ENCODE measurements around the gene GARNL3.

GARNL3 gene

DNA sequence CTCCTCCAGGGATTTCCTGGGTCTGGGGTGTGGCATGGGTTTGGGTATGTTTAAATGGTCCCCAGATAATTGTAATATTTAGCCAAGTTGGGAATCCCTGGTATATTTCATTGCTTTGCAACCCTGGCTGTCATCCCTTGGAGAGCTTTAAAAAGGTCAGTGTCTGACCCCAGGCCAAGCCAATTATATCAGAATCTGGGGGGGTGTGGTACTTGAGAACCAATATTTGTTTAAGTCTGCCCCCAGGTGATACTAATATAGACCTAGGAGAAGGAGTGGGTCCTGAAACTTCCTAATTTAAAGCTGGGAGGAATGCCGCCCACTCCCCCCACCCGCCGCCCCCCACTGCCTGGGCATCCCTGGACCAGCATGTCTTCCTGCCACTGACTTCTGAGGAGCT is 94.2 kb downstream of the GARNL3 start:
- peaks cover 17% of the 10 kb centered on the region for H3K36me3 Mint-ChIP-seq
- no peak for ATAC-seq
- H3K9me3 Mint-ChIP-seq: no peaks in the 10 kb centered on the region
- no peaks in the 10 kb centered on the region for H3K27me3 Mint-ChIP-seq
- no peak overlapping the region for H3K27ac Mint-ChIP-seq
- H3K4me3 Mint-ChIP-seq: no peak overlapping the region
- H3K4me1 Mint-ChIP-seq: no peaks in the 10 kb centered on the region

DNA sequence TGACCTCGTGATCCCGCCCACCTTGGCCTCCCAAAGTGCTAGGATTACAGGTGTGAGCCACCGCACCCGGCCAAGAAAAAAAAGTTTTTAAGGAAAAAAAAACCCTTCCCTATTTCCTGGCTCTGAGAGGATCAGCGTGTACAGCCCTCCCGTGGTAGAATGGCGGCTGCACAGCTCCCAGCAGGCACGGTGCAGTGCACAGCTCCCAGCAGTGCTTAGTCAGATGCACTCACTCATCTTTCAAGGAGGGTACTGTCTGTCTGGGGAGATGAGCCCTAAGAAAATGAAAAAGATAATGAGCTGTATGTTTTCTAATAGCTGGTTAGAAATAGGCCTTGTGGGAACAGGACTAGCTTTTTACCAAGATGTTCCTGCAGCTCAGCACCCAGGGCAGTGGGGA is 95.7 kb downstream of the GARNL3 start:
- no peak overlapping the region for H3K4me3 Mint-ChIP-seq
- ATAC-seq: no peak
- no peaks in the 10 kb centered on the region for H3K4me1 Mint-ChIP-seq
- H3K27me3 Mint-ChIP-seq: no peaks in the 10 kb centered on the region
- H3K27ac Mint-ChIP-seq: no peak overlapping the region
- peaks cover 14% of the 10 kb centered on the region for H3K36me3 Mint-ChIP-seq
- no peaks in the 10 kb centered on the region for H3K9me3 Mint-ChIP-seq

DNA sequence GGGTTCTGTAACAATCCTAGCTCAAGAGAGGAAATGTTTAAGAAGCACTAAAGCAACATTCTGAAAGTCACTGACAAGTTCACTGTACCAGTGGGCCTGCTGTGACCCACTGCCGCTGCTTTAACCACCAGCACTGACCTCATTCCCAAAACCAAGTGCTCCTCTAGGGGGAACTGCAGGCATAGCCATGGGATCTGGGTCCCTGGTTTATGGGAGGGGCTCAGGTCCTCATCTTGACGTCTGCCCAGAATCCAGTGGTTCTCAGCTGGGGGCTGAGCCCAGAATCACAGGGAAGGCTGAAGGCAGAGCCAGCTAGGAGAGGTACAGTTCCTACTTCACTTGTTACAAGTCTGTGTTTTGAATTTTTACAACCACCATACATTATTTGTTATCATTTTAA is 96.3 kb downstream of the GARNL3 start:
- ATAC-seq: no peak
- no peaks in the 10 kb centered on the region for H3K27me3 Mint-ChIP-seq

DNA sequence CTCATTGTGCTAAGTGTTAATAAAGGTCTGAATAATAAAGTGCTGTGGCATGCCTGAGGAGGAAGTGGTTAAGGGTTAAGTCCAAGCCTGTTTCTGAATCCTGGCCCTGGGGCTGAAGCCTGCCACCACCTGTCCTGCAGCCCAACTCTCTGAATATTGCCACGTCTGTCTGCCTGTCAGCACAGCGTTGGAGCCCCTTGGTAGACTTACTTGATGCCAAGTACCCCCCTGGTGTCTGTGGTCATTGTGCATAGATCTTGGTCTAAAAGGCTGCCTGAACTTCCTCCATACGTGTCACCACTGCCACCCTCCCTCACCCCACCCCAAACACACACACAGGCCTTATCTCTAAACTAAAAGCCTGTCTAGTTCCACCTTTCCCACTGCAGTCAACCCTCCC is 97.0 kb downstream of the GARNL3 start:
- Mint-ChIP-seq H3K4me3 (no peak overlapping the region), H3K27me3 (no peaks in the 10 kb centered on the region), H3K27ac (no peak overlapping the region), H3K4me1 (no peaks in the 10 kb centered on the region), H3K9me3 (no peaks in the 10 kb centered on the region), H3K36me3 (peaks cover 10% of the 10 kb centered on the region)
- ATAC-seq: no peak

More for the DNA sequence above, 96.3 kb downstream of the GARNL3 start:
- H3K4me1 Mint-ChIP-seq: no peaks in the 10 kb centered on the region
- H3K4me3 Mint-ChIP-seq: no peak overlapping the region
- H3K27ac Mint-ChIP-seq: no peak overlapping the region
- H3K36me3 Mint-ChIP-seq: peaks cover 10% of the 10 kb centered on the region
- no peaks in the 10 kb centered on the region for H3K9me3 Mint-ChIP-seq

DNA sequence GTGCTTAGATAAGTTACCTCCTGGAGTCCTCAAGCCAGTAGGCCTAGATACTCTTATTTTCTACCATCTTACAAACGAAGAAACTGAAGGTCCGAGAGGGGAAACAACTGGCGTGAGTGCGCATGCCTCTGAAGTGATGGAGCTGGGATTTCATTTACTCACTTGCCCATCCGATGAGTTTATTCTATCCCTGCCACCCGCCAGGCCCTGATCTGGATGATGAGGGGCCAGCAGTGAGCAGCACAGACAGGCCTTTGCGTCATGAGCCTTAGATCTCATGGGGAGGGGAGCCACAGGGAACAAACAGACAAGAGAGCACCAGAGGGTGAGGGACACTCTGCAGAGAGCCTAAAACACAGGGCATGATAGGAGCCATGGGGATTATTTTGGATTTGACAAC is 98.3 kb downstream of the GARNL3 start:
- Mint-ChIP-seq H3K4me3 (no peak overlapping the region), H3K4me1 (no peaks in the 10 kb centered on the region), H3K36me3 (peaks cover 2% of the 10 kb centered on the region), H3K9me3 (no peaks in the 10 kb centered on the region), H3K27ac (no peak overlapping the region), H3K27me3 (no peaks in the 10 kb centered on the region)
- ATAC-seq: no peak

DNA sequence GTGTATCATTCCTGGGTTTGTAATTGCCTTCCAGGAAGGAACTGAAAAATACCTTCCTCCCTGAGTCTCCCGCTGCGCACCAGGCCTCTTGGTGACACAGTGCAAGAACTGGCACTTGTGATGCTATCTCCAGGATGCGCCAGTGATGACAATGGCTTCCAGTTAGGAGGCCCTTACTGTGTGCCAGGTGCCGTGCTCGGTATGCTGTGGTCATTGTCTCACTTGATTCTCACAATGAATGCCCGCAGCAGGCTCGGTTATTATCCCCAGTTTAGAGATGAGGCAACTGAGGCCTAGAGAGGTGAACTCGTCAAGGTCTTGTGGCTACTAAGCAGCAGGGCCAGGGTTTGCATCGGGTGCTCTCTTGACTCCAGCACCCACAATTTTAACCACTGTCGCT is 100.9 kb downstream of the GARNL3 start:
- no peak for ATAC-seq
- Mint-ChIP-seq H3K9me3 (no peaks in the 10 kb centered on the region), H3K27me3 (no peaks in the 10 kb centered on the region)

DNA sequence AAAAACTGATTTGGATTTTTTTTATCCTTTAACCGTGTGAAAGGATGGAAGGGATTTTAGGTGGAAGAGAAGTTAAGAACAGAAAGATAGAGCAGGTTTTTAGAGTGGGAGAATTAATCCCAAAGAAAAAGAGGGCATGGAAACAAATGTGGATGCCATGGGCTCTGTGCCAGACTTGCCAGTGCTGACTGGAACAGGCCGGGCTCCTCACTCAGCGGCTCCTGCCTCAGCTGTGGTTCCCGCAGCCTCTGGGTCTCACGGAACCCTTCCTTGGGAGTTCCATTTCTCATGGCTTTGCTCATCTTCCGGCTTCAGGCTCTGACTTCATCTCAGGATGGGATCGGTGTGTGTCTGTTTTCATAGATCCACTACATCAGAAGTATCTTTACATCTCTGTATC is 102.0 kb downstream of the GARNL3 start:
- H3K9me3 Mint-ChIP-seq: no peaks in the 10 kb centered on the region
- no peaks in the 10 kb centered on the region for H3K27me3 Mint-ChIP-seq
- H3K27ac Mint-ChIP-seq: no peak overlapping the region
- no peak overlapping the region for H3K4me3 Mint-ChIP-seq
- no peaks in the 10 kb centered on the region for H3K4me1 Mint-ChIP-seq
- no peak for ATAC-seq
- H3K36me3 Mint-ChIP-seq: peaks cover 7% of the 10 kb centered on the region

More for the DNA sequence above, 100.9 kb downstream of the GARNL3 start:
- Mint-ChIP-seq H3K4me3 (no peak overlapping the region), H3K27ac (no peak overlapping the region), H3K4me1 (no peaks in the 10 kb centered on the region), H3K36me3 (peaks cover 7% of the 10 kb centered on the region)

DNA sequence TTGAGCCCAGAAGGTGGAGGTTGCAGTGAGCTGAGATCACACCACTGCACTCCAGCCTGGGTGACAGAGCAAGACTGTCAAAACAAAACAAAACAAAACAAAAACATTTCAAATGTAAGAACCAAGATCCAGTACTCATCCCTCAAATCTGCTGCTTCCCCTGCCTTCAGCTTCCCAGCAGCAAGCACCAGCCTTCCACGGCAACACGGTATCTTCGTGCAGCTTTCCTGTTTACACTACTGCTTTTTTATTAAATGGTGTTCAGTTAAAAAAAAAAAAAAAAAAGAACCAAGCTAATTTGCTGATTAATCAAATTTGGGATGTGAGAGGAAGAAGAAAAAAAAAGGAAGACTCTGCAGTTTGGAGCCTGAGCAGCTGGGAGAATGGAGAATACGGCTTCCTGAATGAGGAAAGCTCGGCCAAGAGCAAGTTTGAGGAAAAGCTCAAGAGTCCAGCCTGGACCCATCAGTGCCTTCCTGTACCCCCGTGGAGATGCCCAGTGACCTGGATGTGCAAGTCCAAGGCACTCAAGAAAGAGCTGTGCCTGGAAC is 104.4 kb downstream of the GARNL3 start:
- Mint-ChIP-seq H3K27ac (no peak overlapping the region), H3K36me3 (peaks cover 7% of the 10 kb centered on the region), H3K27me3 (no peaks in the 10 kb centered on the region), H3K4me3 (no peak overlapping the region), H3K9me3 (no peaks in the 10 kb centered on the region), H3K4me1 (no peaks in the 10 kb centered on the region)
- no peak for ATAC-seq

DNA sequence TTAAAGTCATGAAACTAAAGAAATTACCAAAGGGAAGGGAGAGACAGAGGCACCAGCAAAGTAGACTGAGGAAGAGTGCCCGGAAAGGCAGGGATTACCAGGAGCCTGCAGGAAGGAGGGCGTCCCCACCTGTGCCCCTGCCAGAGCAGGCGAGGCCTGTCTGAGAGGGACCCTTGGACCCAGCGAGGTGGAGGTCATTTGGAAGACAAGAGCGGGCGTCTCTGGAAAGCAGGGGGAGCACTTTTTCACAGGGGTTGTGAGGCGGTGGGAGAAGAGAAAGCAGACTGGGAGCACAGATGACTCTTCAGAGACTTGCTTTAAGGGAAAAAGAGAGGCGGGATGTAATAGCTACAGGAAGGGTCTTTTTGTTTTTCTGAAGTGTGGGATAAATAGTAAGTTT is 104.9 kb downstream of the GARNL3 start:
- Mint-ChIP-seq H3K36me3 (peaks cover 7% of the 10 kb centered on the region), H3K9me3 (no peaks in the 10 kb centered on the region), H3K27me3 (no peaks in the 10 kb centered on the region), H3K27ac (no peak overlapping the region), H3K4me1 (no peaks in the 10 kb centered on the region), H3K4me3 (no peak overlapping the region)
- ATAC-seq: no peak

DNA sequence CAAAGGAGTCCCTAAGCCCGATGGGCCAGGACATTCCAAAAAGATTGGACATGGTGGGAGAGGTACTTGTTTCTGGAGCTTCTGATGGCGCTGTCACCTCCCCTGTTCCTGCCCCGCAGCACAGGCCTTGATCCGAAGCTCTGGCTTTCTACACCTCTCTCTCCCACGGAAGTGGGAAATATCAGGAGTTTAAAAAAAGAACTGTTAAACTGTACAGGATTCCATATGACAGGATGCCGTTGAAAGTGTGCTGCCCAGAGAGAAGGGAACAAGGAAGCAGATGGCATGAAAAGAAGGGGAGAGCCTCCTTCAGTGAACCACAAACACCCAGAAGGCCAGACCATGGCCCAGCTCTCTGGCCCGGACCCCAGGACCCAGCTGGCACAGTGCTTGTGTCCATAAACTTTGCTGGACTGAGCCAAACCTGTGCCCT is 105.6 kb downstream of the GARNL3 start:
- ATAC-seq: no peak
- Mint-ChIP-seq H3K4me1 (no peaks in the 10 kb centered on the region), H3K27me3 (no peaks in the 10 kb centered on the region), H3K36me3 (peaks cover 7% of the 10 kb centered on the region), H3K27ac (no peak overlapping the region), H3K9me3 (no peaks in the 10 kb centered on the region), H3K4me3 (no peak overlapping the region)

DNA sequence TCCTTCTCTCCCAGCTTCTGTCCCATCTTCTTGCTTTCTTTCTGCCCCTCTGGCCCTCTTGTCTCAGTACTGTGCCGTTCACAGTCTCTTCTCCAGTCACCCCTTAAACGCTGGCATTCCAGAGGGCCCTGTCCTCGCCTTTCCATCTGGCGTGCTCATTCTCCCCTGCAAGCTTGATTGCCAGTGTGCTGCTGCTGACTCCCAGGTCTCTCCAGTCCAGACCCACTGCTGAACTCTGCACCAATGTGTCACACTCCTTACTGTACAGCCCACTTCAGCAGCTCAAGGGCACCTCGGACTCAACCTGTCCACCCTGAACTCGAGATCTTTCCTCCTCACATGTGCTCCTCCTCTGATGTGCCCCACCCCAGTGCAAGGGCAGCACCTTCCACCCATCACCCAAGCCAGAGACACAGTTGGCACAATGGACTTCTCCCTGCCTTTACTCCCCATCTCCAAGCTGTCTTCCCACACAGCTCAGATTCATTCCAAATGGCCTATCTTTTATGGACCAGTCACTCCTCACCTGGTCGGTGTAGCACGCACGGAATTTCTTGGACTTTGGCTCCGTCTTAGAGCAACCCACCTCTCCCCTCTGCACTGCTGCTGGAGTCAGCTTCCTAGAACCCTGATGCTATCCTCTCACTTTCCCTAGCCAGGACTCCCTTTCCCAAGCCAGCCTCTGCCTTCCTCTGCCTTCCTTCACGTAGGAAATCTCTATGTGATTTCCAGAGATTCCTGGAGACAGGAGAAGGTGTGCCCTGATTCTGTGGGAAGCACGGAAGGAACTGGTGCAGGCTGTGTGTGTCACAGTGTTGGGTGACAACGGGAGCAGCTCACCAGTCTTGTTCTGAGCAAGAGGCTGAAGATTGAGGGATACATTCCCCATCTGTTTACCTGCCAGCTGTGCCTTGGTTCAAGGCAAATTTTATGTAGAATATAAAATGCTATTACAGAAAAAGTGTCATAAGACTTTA is 106.4 kb downstream of the GARNL3 start:
- H3K36me3 Mint-ChIP-seq: peaks cover 7% of the 10 kb centered on the region
- no peak overlapping the region for H3K4me3 Mint-ChIP-seq
- H3K27me3 Mint-ChIP-seq: no peaks in the 10 kb centered on the region
- H3K9me3 Mint-ChIP-seq: no peaks in the 10 kb centered on the region
- H3K27ac Mint-ChIP-seq: no peak overlapping the region
- no peak for ATAC-seq
- H3K4me1 Mint-ChIP-seq: no peaks in the 10 kb centered on the region

DNA sequence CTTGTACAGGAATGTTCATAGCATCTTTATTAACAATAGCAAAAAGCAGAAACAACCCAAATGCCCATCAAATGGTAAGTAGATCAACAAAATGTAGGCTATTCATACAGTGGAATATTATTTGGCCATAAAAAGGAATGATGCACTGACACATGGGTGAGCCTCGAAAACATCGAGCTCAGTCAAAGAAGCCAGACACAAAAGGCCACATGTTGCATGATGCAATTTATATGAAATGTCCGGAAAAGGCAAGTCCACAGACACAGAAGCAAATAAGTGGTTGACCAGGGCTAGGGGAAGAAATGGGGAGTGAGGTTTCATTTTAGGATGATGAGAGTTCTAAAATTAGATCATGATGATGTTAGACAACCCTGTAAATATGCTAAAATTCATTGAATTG is 115.9 kb downstream of the GARNL3 start:
- H3K27ac Mint-ChIP-seq: no peak overlapping the region
- no peaks in the 10 kb centered on the region for H3K9me3 Mint-ChIP-seq
- H3K27me3 Mint-ChIP-seq: peaks cover 18% of the 10 kb centered on the region
- no peak overlapping the region for H3K4me3 Mint-ChIP-seq
- no peak for ATAC-seq
- no peaks in the 10 kb centered on the region for H3K4me1 Mint-ChIP-seq
- no peaks in the 10 kb centered on the region for H3K36me3 Mint-ChIP-seq

DNA sequence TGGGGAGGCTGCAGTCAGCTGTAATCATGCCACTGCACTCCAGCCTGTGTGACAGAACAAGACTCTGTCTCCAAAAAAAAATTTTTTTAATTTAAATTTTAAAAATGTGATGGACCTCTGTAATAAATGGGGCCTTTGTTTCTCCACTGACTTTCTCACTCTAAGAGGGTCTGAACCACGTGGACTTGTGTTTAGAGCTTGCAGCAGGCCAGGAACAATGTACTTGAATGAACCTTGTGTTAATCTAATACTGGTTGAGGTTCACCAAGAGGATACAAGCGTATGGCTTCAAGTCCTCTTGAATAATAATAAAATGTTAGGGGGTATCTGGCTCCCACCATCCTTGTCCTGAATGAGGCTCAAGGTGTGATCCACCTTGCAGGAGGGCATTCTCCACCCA is 118.0 kb downstream of the GARNL3 start:
- no peaks in the 10 kb centered on the region for H3K9me3 Mint-ChIP-seq
- H3K27me3 Mint-ChIP-seq: peaks cover 25% of the 10 kb centered on the region
- ATAC-seq: no peak
- H3K36me3 Mint-ChIP-seq: no peaks in the 10 kb centered on the region
- no peak overlapping the region for H3K4me3 Mint-ChIP-seq
- no peak overlapping the region for H3K27ac Mint-ChIP-seq
- no peaks in the 10 kb centered on the region for H3K4me1 Mint-ChIP-seq

DNA sequence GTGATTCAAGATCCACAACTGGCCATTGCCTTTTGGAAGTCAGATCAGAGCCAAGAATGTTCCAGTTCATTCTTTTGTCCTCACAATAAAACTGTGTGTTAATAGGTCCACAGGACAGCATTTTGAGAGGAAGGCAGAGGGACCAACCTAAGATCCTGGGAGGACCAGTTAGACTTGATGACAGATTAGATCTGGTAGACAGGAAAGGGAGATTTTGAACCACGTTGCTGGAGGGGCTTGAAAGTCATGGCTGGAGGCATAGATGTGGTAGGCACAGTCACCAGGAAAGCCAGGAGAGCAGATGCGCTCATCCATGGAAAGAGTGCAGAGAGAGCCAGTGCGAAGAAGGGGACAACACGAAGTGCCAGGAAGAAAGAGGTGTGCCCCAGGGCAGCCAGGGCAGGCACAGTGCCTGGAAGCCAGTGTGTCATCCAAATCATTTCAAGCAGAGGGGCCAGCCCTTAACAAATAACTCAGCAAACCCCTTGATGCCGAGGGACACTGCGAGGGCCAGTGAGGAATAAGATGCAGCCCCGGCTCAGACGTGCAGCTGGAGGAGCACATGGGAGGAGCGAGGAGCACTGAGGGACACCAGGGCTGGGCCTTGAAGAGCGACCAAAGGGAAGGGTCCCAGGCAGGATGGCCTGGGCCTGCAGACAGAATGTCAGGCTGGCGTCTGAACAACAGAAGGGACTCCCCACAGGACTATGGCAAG is 119.6 kb downstream of the GARNL3 start:
- no peak overlapping the region for H3K27ac Mint-ChIP-seq
- no peaks in the 10 kb centered on the region for H3K9me3 Mint-ChIP-seq
- H3K36me3 Mint-ChIP-seq: no peaks in the 10 kb centered on the region
- peaks cover 14% of the 10 kb centered on the region for H3K4me1 Mint-ChIP-seq
- peaks cover 25% of the 10 kb centered on the region for H3K27me3 Mint-ChIP-seq
- no peak overlapping the region for H3K4me3 Mint-ChIP-seq
- no peak for ATAC-seq

DNA sequence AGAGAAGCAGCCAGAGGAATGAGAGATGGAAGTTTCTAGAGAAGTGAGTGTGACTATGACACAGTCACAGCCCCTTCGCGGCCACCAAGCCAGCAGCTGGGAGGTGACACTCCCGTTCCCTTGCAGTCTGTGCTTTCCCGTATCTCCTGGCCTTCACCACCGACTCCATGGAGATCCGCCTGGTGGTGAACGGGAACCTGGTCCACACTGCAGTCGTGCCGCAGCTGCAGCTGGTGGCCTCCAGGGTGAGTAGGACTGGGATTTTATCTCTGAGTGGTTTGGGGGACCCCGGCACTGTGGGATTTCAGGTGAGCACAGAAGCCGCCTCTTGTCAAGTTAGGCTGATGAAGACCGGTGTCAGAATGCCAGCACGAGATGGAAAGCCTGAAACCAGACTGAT is 120.3 kb downstream of the GARNL3 start:
- H3K4me3 Mint-ChIP-seq: no peak overlapping the region
- no peaks in the 10 kb centered on the region for H3K36me3 Mint-ChIP-seq
- H3K4me1 Mint-ChIP-seq: peaks cover 15% of the 10 kb centered on the region
- peaks cover 25% of the 10 kb centered on the region for H3K27me3 Mint-ChIP-seq
- H3K9me3 Mint-ChIP-seq: no peaks in the 10 kb centered on the region
- no peak for ATAC-seq
- H3K27ac Mint-ChIP-seq: no peak overlapping the region
